GM19467 (cell line): ENCODE measurements around the gene COL11A1.
"Not testable (repeated sequence)": the region's sequence is repeated elsewhere in the genome, so short reads cannot be mapped to it uniquely, and the experiment has no call there.

ENCODE experiments used
- ATAC-seq: cut with Tn5 transposase; IDR thresholded peaks from one replicate; pipeline ENCODE4 v1.9.1; 2021; ENCODE audit warnings: mild to moderate bottlenecking, moderate library complexity; ENCODE audit not compliant: unreplicated experiment

The COL11A1 gene

DNA sequence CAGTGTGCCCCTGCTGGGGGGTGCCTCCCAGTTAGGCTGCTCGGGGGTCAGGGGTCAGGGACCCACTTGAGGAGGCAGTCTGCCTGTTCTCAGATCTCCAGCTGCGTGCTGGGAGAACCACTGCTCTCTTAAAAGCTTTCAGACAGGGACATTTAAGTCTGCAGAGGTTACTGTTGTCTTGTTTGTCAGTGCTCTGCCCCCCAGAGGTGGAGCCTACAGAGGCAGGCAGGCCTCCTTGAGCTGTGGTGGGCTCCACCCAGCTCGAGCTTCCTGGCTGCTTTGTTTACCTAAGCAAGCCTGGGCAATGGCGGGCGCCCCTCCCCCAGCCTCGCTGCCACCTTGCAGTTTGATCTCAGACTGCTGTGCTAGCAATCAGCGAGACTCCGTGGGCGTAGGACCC lies 175.0 kb downstream of the COL11A1 start:
- ATAC-seq: not testable (repeated sequence)

DNA sequence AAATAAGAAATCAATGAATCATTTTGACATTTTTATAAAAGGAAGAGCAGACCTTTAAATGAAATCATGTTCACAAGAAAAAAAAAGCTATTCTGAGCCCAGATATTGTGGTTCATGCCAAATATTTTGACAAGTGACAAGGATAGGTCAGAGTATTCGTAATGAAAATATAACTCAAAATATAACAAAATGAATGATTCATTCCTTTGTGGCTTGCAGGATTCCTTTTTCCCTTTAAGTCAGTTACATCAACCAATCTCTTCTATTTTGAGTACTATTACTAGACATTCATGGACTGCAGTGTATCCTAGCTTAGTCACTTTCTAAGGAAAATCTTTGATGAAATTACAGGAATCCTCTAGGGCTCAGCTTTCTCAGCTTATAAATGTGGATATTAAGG lies 188.7 kb downstream of the COL11A1 start:
- ATAC-seq: no peak

- no peak for ATAC-seq
These were observed 206.3 kb downstream of the COL11A1 start for GRCh38 chr1:102901996-102902395.

DNA sequence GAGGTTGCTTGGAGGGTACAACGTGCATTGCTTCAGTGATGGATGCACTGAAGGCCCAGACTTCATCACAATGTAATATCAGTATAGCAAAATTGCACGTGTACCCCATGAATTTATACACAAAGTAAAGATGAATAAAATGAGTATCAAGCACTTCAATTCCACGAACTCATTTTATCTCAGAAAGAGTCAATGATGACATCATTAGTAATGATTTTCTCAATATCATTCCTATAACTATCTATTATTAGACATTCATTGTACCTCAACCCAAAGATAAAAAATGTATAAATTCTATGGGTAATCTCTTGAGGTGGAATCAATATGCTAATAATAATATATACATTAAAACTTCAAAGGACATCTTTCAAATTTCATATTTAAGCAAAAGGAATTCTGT lies 208.4 kb downstream of the COL11A1 start:
- no peak for ATAC-seq

DNA sequence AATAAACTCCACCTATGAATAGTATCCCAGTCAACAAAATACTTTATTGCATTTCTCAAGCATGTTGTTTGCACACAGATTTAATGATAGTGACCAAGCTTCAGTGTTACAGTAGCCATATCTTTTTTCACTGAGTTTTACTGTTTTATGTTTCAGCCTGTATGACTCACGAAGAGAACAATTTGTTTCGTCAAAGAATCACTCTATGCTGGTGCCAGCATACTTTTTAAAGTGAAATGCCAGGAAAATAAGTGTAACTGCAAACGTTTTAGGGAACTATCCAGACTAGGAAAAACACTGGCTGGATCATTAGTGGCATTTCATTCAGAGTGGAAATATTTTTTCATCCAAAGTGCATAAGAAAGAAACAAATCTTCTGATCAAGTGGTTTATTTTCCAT lies 210.8 kb downstream of the COL11A1 start:
- no peak for ATAC-seq

DNA sequence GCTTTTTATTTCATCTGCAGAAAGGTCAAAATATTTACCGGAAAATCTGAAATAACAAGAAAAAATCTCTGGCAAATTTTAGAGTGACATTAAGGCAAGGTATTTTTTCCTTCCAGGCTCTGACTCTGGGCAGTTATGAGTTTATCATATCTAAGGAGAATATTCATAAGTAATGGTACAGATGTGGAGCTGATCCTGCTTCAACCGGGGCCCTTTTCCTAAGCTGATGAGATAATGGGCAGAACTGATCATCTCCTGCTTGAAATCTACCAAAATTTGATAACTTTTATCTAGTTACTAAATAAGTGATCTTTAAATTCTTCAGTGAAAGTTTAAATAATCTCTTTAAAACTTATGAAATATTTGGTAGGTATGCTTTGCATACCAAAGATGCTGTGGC lies 211.6 kb downstream of the COL11A1 start:
- ATAC-seq: no peak

- ATAC-seq: no peak
These were observed 212.0 kb downstream of the COL11A1 start for GRCh38 chr1:102896286-102896685.

DNA sequence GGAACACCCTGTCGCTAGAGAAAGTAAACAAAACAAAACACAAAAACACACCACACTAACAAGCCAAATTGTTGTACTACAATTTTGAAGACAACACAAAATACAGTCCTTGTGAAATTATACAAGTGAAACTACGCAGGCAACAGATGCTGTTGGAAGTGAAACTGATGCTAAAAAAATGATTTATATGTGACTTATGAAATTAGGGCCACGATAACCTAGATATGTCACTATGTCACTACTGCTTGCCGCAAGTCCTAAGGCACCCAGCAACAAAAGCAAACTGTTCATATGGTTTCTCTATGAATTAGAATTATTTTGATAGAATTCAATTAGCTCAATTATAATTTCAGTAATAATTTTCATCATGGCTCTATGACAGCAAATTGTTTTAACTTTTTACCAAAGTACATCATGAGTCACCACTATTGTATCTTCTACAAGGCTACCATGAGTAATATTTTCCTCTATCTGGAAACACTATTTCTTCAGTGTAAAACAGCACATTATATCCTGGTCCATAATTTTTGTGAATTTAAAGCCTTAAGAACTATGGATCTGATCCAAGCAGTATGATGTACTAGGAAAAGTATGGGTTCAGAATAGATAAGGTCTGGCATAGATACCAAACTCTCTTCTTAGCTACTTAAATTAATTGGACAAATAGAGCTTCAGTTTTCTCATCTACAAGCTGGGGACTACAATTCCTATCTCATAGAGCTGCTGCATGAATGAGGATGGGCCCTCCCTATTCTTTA lies 216.3 kb downstream of the COL11A1 start:
- ATAC-seq: no peak

DNA sequence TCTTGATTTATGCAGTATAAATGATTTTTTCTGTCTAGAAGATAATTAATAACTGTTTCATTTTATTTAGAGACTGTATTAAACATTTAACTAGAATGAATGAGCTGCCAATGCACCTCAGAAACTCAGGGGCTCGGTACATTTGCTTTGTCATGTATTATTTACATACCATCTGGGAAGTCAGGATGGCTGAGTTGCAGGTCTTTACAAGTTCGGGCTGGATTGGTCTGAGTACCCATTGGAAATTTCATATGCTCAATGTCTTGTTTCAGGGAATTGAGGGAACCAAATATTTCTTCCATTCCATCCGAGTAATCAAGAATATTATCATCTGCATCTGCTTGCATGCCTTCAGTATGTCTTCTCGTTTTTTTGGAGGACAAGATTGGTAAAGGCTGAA lies 221.7 kb downstream of the COL11A1 start:
- ATAC-seq: no peak

DNA sequence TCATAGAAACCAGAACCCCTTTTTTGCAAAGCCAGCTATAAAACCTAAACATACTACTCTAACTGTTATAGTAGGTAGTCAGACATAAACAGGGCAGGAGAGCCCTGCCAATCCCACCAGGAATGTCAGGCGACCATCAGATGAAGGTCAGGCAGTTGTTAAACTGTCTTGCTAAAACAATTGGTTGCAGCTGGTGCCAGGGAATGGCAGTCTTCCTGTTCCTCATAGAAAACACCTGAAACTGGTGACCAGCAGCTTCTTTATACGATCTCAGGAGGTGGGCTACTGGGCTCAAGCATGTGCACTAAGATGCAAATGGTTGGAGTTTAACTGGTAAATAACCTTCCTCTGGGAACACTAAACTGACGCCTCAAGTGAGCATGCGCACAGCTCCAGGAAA lies 224.1 kb downstream of the COL11A1 start:
- ATAC-seq: no peak

DNA sequence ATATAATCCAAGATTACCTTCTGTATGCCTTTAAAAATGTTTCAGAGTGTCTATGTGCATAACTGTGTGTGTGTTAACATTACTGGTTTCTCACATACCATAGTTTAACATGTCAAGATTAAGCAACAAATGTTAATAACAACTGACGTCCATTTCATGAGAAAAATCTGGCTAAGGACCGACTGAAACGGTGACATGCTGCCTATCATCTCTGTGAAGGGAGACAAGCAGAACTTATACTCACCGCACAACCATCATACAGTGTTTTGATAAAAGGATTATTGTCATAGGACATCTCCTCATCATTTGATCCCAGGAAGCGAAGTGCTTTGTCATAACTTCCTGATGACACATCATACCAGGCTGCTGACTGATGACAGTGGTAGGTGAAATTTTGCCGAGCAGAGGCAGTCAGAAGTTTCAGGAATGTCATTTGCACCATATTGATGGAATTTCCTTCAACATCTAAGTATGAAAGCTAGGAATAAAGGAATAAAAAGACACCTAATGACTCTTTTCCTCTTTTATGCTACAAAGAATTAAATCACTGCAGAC lies 228.8 kb downstream of the COL11A1 start:
- ATAC-seq: no peak

DNA sequence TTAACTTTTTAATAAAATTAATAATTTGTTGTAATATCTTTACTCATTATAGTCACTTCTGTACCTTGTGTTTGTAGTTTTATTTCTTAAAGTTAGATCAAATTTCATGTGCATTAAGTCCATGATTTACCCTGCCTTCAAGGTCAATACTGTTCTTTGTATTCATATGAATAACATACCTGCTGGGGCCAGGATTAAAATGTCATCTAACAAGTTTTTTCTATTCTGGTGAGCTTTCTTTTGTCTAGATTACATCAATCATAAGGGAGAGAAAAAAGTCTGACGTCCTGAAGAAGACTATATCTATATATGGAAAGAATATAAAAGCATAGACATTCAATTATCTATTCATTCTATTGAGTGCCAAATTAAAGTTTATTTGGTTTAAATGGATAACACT lies 232.6 kb downstream of the COL11A1 start:
- no peak for ATAC-seq

- no peak for ATAC-seq
These were observed 235.8 kb downstream of the COL11A1 start for GRCh38 chr1:102872526-102872925.

GRCh38 chr1:102872097-102872496 lies 236.2 kb downstream of the COL11A1 start:
- no peak for ATAC-seq

GRCh38 chr1:102863704-102864103 lies 244.6 kb downstream of the COL11A1 start:
- ATAC-seq: no peak

GRCh38 chr1:102861247-102861646 lies 247.1 kb downstream of the COL11A1 start:
- no peak for ATAC-seq

- no peak for ATAC-seq
These were observed 249.6 kb downstream of the COL11A1 start for GRCh38 chr1:102858695-102859094.

- ATAC-seq: no peak
These were observed 251.1 kb downstream of the COL11A1 start for GRCh38 chr1:102857251-102857650.

DNA sequence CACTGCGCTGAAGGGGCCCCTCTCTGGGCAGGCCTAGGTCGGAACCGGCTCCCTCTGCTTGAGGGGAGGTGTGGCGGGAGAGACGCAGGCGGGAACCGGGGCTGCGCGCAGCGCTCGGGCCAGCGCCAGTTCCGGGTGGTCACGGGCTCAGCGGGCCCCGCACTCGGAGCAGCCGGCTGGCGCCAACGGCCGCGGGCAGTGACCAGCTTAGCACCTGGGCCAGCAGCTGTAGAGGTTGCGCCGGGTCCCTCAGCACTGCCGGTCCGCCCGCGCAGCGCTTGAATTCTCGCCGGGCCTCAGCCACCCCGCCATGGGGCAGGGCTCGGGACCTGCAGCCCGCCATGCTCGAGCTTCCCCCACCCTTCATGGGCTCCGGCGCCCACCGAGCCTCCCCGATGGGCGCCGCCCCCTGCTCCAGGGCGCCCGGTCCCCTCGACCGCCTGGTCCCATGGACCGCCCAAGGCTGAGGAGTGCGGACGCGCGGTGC lies 254.6 kb downstream of the COL11A1 start:
- ATAC-seq: no peak

GRCh38 chr1:102853136-102853535 lies 255.2 kb downstream of the COL11A1 start:
- ATAC-seq: no peak

DNA sequence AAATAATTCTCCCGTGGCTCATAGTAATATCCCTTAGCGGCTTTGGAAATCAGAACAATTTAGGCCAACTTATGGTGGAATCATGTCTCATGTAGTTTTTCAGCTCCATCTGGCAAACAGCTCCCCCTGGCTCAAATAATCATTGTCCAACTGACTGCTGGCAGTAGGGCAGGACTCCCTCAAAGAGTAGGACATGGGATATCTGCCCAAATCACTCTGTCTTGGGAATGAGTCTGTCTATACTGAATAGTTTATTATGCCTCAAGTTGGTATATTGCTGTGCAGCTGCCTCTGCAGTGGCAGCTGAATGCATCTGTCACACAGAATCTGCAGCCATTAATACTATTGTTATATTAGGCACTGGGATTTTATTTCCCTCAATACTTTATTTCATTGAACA lies 255.7 kb downstream of the COL11A1 start:
- ATAC-seq: no peak

- no peak for ATAC-seq
These were observed 256.7 kb downstream of the COL11A1 start for GRCh38 chr1:102851616-102852015.

DNA sequence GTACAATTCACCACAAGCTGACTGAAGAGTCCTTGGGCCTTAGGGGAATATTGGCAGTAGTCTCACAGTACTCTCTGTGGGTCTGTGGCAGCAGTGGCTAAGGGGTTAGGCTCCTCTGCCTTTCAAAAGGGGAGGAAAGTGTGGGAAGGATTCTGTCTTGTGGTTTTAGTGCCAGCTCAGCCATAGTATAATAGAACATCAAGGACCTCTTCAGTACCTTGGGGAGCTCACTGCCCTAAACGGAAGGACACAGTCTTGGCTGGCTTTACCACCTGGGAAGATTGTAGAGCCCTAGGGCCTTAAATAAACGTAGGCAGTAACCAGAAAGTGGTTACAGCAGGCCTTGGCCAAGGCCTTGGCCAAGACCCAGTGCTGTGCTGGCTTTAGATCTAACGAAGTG lies 265.7 kb downstream of the COL11A1 start:
- no peak for ATAC-seq
